HG02678 (cell line): Measurements from ENCODE around the gene ICE2.

Experiments used
- ATAC-seq: cut with Tn5 transposase; IDR thresholded peaks from one replicate; pipeline ENCODE4 v1.9.1; 2021; ENCODE audit warnings: mild to moderate bottlenecking, moderate library complexity; ENCODE audit not compliant: unreplicated experiment

The ICE2 gene

GRCh38 chr15:60392601-60392985 is 86.3 kb downstream of the ICE2 start:
- ATAC-seq: no peak

GRCh38 chr15:60391722-60392315 is 87.1 kb downstream of the ICE2 start:
- no peak for ATAC-seq

GRCh38 chr15:60390871-60391501 is 88.0 kb downstream of the ICE2 start:
- ATAC-seq: no peak

GRCh38 chr15:60390231-60390630 is 88.7 kb downstream of the ICE2 start:
- no peak for ATAC-seq

- peak; percentile 91 for ATAC-seq
Measured at GRCh38 chr15:60389261-60390077, 89.5 kb downstream of the ICE2 start.

GRCh38 chr15:60387321-60387720 is 91.6 kb downstream of the ICE2 start:
- ATAC-seq: no peak

GRCh38 chr15:60386615-60387014 is 92.3 kb downstream of the ICE2 start:
- ATAC-seq: no peak

GRCh38 chr15:60385620-60386552 is 93.1 kb downstream of the ICE2 start:
- no peak for ATAC-seq

GRCh38 chr15:60384526-60385126 is 94.3 kb downstream of the ICE2 start:
- no peak for ATAC-seq

- no peak for ATAC-seq
Measured at GRCh38 chr15:60384053-60384452, 94.9 kb downstream of the ICE2 start.

GRCh38 chr15:60382773-60383674 is 95.9 kb downstream of the ICE2 start:
- no peak for ATAC-seq

- no peak for ATAC-seq
Measured at GRCh38 chr15:60381148-60381788, 97.7 kb downstream of the ICE2 start.

GRCh38 chr15:60379525-60380274 is 99.2 kb downstream of the ICE2 start:
- ATAC-seq: no peak

- no peak for ATAC-seq
Measured at GRCh38 chr15:60379185-60379524, 99.8 kb downstream of the ICE2 start.

- ATAC-seq: no peak
Measured at GRCh38 chr15:60376677-60377095, 102.3 kb downstream of the ICE2 start.

GRCh38 chr15:60375306-60375705 is 103.6 kb downstream of the ICE2 start:
- no peak for ATAC-seq

GRCh38 chr15:60374628-60375081 is 104.3 kb downstream of the ICE2 start:
- no peak for ATAC-seq

GRCh38 chr15:60374209-60374608 is 104.7 kb downstream of the ICE2 start:
- no peak for ATAC-seq
